HCT116 (cell line): ENCODE results near the gene ALKBH1. TPM values are rescaled to one million over a fixed set of nuclear protein-coding genes. Genes with fewer than 3 reads are reported as not detected.

ENCODE experiments used
- ATAC-seq: fragments of 200-7000 bp; cut with Tn5 transposase; 2 replicates; pipeline ENCODE4 v1.9.1; 2020; ENCODE audit warnings: mild to moderate bottlenecking, moderate library complexity
- BruUV-seq: library from RNA; stranded (reverse); fragments of 400-500 nt; replicated peaks from 2 replicates; lab custom pipeline; 2021; lab: Mats Ljungman, UMichigan
- CTCF ChIA-PET: fragments of 300-600 bp; sonication (Branson Sonifier 250); formaldehyde crosslinking; loops from one replicate; lab custom pipeline; 2021; ENCODE audit warnings: antibody characterized with exemption; lab: Charles Lee
- POLR2A ChIA-PET: fragments of 300-600, 350-600 bp; sonication (Branson Sonifier 250); formaldehyde crosslinking; loops from one replicate; lab custom pipeline; 2021; ENCODE audit warnings: antibody characterized with exemption; lab: Charles Lee
- RAD21 ChIA-PET, 2 experiments: fragments of 300-600 bp; sonication (Branson Sonifier 250); formaldehyde crosslinking; loops; one replicate each; lab custom pipeline; 2023; ENCODE audit warnings: low total read pairs in 2 of 2; ENCODE audit not compliant: uncharacterized antibody in 2 of 2, unreplicated experiment in 2 of 2, low non-redundant PET in 1 of 2; lab: Charles Lee
- DNase-seq: peaks from one replicate; pipeline ENCODE4 v3.0.0-alpha.2; 2010; ENCODE audit warnings: low read depth, low spot score
- H2AFZ ChIP-seq: fragments of 200-600 bp; shearing (Covaris generic), sonication (generic); 2 replicates; pipeline ENCODE4 v1.6.1; 2017; ENCODE audit warnings: low read depth, mixed run types, mixed read lengths, antibody characterized with exemption, low read length; ENCODE audit not compliant: poor library complexity, severe bottlenecking
- H3K27ac ChIP-seq: 2 replicates; pipeline ENCODE4 v1.5.1; 2012; ENCODE audit warnings: low read depth, low read length
- H3K27me3 ChIP-seq: fragments of 200-600 bp; sonication (generic); 2 replicates; pipeline ENCODE4 v1.6.1; 2016; ENCODE audit warnings: mixed run types, low read length, mixed read lengths; ENCODE audit not compliant: insufficient read depth
- H3K36me3 ChIP-seq, 2 experiments: fragments of 200-500 bp in 1 of 2; fragments of 200-600 bp in 1 of 2; sonication (Bioruptor generic) in 1 of 2; sonication (generic) in 1 of 2; 2 replicates each; pipeline versions ENCODE4 v1.5.1 to v1.6.1; 2014 to 2016; ENCODE audit warnings: low read length in 2 of 2, inconsistent platforms in 1 of 2, mixed read lengths in 1 of 2, mixed run types in 1 of 2; ENCODE audit not compliant: insufficient read depth in 2 of 2, control insufficient read depth in 1 of 2
- H3K4me1 ChIP-seq, 2 experiments: fragments of 200-600 bp in 1 of 2; sonication (generic) in 1 of 2; 2 replicates each; pipeline versions ENCODE4 v1.5.1 to v1.6.1; 2012 to 2017; ENCODE audit warnings: low read length in 2 of 2, inconsistent platforms in 1 of 2, mild to moderate bottlenecking in 1 of 2, mixed read lengths in 1 of 2, mixed run types in 1 of 2, moderate library complexity in 1 of 2; ENCODE audit not compliant: insufficient read depth in 2 of 2, control insufficient read depth in 1 of 2
- H3K4me2 ChIP-seq: fragments of 200-600 bp; sonication (generic); 2 replicates; pipeline ENCODE4 v1.6.1; 2017; ENCODE audit warnings: mixed run types, low read length, mixed read lengths
- H3K4me3 ChIP-seq, 2 experiments: fragments of 200-600 bp in 1 of 2; sonication (generic) in 1 of 2; replicated peaks in 1 of 2; 2 replicates each; pipeline ENCODE4 v1.5.1; 2011 to 2016; ENCODE audit warnings: low read length in 2 of 2, control low read depth in 1 of 2, low read depth in 1 of 2, mild to moderate bottlenecking in 1 of 2, mixed read lengths in 1 of 2, mixed run types in 1 of 2
- H3K79me2 ChIP-seq: fragments of 200-600 bp; sonication (generic); 2 replicates; pipeline ENCODE4 v1.6.1; 2017; ENCODE audit warnings: mild to moderate bottlenecking, mixed run types, low read length, moderate library complexity, mixed read lengths; ENCODE audit not compliant: insufficient read depth
- H3K9ac ChIP-seq: fragments of 200-600 bp; sonication (generic); 2 replicates; pipeline ENCODE4 v1.6.1; 2016; ENCODE audit warnings: low read length, mixed read lengths
- H3K9me2 ChIP-seq: fragments of 200-600 bp; sonication (generic), shearing (Covaris generic); 2 replicates; pipeline ENCODE4 v1.6.1; 2017; ENCODE audit warnings: mixed run types, mild to moderate bottlenecking, moderate library complexity; ENCODE audit not compliant: insufficient read depth
- H3K9me3 ChIP-seq, 2 experiments: fragments of 200-500 bp in 1 of 2; fragments of 200-600 bp in 1 of 2; sonication (Bioruptor generic) in 1 of 2; sonication (generic) in 1 of 2; 2 replicates each; pipeline ENCODE4 v1.6.1; 2014 to 2017; ENCODE audit warnings: low read length in 2 of 2, mixed read lengths in 2 of 2, inconsistent platforms in 1 of 2, low read depth in 1 of 2, mild to moderate bottlenecking in 1 of 2, mixed run types in 1 of 2, moderate library complexity in 1 of 2; ENCODE audit not compliant: control insufficient read depth in 1 of 2, insufficient read depth in 1 of 2
- H4K20me1 ChIP-seq: fragments of 200-600 bp; sonication (generic), shearing (Covaris generic); 2 replicates; pipeline ENCODE4 v1.6.1; 2017; ENCODE audit warnings: mixed run types, mild to moderate bottlenecking, moderate library complexity; ENCODE audit not compliant: insufficient read depth
- ATF3 ChIP-seq: IDR thresholded peaks from 2 replicates; pipeline ENCODE4 v1.6.1; 2012
- CBX3 ChIP-seq: IDR thresholded peaks from 2 replicates; pipeline ENCODE4 v1.6.1; 2012; ENCODE audit warnings: low read depth
- EGR1 ChIP-seq: IDR thresholded peaks from 2 replicates; pipeline ENCODE4 v1.6.1; 2012; ENCODE audit warnings: low read depth
- ELF1 ChIP-seq: IDR thresholded peaks from 2 replicates; pipeline ENCODE4 v1.6.1; 2012; ENCODE audit warnings: low read depth, borderline replicate concordance
- EZH2 ChIP-seq: fragments of 200-600 bp; sonication (generic); IDR thresholded peaks from 2 replicates; pipeline ENCODE4 v1.6.1; 2017; ENCODE audit warnings: antibody characterized with exemption, mixed run types
- EZH2phosphoT487 ChIP-seq: fragments of 200-600 bp; IDR thresholded peaks from 2 replicates; pipeline ENCODE4 v1.6.1; 2018; ENCODE audit warnings: antibody characterized with exemption, borderline replicate concordance
- JUND ChIP-seq: IDR thresholded peaks from 2 replicates; pipeline ENCODE4 v1.6.1; 2012
- POLR2A ChIP-seq: IDR thresholded peaks from 2 replicates; pipeline ENCODE4 v1.7.0; 2011; ENCODE audit warnings: borderline replicate concordance; ENCODE audit not compliant: insufficient read depth, insufficient read length; ENCODE audit errors: extremely low read depth
- RAD21 ChIP-seq: IDR thresholded peaks from 2 replicates; pipeline ENCODE4 v1.6.1; 2012; ENCODE audit warnings: low read depth, mild to moderate bottlenecking
- SIN3A ChIP-seq: IDR thresholded peaks from 2 replicates; pipeline ENCODE4 v1.6.1; 2012; ENCODE audit warnings: low read depth
- SRF ChIP-seq: IDR thresholded peaks from 2 replicates; pipeline ENCODE4 v1.6.1; 2012; ENCODE audit warnings: low read depth
- ZFX ChIP-seq: fragments of 450-650 bp; IDR thresholded peaks from 2 replicates; pipeline ENCODE4 v1.6.1; 2017
- ZNF274 ChIP-seq: fragments of 200-500 bp; sonication (Bioruptor generic); IDR thresholded peaks from 2 replicates; pipeline ENCODE4 v1.6.1; 2014; ENCODE audit warnings: mild to moderate bottlenecking, low read depth, low read length, inconsistent platforms
- intact Hi-C: fragments of 100-400 bp; cut with micrococcal nuclease; formaldehyde crosslinking; loops from 2 replicates; pipeline ENCODE4 v1.10.0; 2022
- total RNA-seq: library from RNA; stranded (reverse); gene quantifications from one replicate; pipeline ENCODE4 v1.2.1, GENCODE V29; 2021; ENCODE audit not compliant: unreplicated experiment
- TF ChIP-seq, protein P1 (sequence below): IDR thresholded peaks from 2 replicates; pipeline ENCODE4 v1.6.1; 2011; ENCODE audit warnings: mild to moderate bottlenecking, low read length, moderate library complexity; ENCODE audit not compliant: insufficient replicate concordance; ENCODE audit errors: extremely low read depth
- TF ChIP-seq, protein P2 (sequence below): IDR thresholded peaks from 2 replicates; pipeline ENCODE4 v1.6.1; 2012; ENCODE audit warnings: low read depth
- TF ChIP-seq, protein P3 (sequence below): IDR thresholded peaks from 2 replicates; pipeline ENCODE4 v1.6.1; 2012

ALKBH1 gene
- total RNA-seq, 1 experiment from 2014 or later: 14.4 TPM

GRCh38 chr14:77642407-77642806 is 65.4 kb downstream of the ALKBH1 start:
- intact Hi-C loops: no loop called here
- RAD21 ChIA-PET: no interaction called here

More at GRCh38 chr14:77642407-77642806, 65.4 kb downstream of the ALKBH1 start:
- Histone ChIP-seq H3K4me3 (no peak overlapping the region), H3K36me3 (no peaks in the 10 kb centered on the region), H3K9me2 (no peaks in the 10 kb centered on the region), H3K4me1 (peaks cover 0 to 9% of the 10 kb centered on the region in 2 experiments; a peak in 3 of 4 replicates), H3K79me2 (no peaks in the 10 kb centered on the region), H3K27ac (no peak overlapping the region), H3K27me3 (no peaks in the 10 kb centered on the region), H3K9me3 (no peaks in the 10 kb centered on the region), H4K20me1 (no peaks in the 10 kb centered on the region), H3K9ac (no peak overlapping the region), H2AFZ (no peak overlapping the region), H3K4me2 (no peak overlapping the region)
- ATAC-seq: no peak
- ChIA-PET CTCF (no interaction called here), POLR2A (no interaction called here)
- no TSS peak for BruUV-seq
- DNase-seq: no peak
- TF ChIP-seq RAD21 (no peak), ELF1 (no peak), CBX3 (no peak), JUND (no peak), SRF (no peak), ZFX (no peak), ZNF274 (no peak), ATF3 (no peak), EZH2 (no peak), EGR1 (no peak), POLR2A (no peak), SIN3A (no peak), EZH2phosphoT487 (no peak)
- TF ChIP-seq, protein P1, sequence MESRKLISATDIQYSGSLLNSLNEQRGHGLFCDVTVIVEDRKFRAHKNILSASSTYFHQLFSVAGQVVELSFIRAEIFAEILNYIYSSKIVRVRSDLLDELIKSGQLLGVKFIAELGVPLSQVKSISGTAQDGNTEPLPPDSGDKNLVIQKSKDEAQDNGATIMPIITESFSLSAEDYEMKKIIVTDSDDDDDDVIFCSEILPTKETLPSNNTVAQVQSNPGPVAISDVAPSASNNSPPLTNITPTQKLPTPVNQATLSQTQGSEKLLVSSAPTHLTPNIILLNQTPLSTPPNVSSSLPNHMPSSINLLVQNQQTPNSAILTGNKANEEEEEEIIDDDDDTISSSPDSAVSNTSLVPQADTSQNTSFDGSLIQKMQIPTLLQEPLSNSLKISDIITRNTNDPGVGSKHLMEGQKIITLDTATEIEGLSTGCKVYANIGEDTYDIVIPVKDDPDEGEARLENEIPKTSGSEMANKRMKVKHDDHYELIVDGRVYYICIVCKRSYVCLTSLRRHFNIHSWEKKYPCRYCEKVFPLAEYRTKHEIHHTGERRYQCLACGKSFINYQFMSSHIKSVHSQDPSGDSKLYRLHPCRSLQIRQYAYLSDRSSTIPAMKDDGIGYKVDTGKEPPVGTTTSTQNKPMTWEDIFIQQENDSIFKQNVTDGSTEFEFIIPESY: no peak
- TF ChIP-seq, protein P2, sequence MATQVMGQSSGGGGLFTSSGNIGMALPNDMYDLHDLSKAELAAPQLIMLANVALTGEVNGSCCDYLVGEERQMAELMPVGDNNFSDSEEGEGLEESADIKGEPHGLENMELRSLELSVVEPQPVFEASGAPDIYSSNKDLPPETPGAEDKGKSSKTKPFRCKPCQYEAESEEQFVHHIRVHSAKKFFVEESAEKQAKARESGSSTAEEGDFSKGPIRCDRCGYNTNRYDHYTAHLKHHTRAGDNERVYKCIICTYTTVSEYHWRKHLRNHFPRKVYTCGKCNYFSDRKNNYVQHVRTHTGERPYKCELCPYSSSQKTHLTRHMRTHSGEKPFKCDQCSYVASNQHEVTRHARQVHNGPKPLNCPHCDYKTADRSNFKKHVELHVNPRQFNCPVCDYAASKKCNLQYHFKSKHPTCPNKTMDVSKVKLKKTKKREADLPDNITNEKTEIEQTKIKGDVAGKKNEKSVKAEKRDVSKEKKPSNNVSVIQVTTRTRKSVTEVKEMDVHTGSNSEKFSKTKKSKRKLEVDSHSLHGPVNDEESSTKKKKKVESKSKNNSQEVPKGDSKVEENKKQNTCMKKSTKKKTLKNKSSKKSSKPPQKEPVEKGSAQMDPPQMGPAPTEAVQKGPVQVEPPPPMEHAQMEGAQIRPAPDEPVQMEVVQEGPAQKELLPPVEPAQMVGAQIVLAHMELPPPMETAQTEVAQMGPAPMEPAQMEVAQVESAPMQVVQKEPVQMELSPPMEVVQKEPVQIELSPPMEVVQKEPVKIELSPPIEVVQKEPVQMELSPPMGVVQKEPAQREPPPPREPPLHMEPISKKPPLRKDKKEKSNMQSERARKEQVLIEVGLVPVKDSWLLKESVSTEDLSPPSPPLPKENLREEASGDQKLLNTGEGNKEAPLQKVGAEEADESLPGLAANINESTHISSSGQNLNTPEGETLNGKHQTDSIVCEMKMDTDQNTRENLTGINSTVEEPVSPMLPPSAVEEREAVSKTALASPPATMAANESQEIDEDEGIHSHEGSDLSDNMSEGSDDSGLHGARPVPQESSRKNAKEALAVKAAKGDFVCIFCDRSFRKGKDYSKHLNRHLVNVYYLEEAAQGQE: no peak
- TF ChIP-seq, protein P3, sequence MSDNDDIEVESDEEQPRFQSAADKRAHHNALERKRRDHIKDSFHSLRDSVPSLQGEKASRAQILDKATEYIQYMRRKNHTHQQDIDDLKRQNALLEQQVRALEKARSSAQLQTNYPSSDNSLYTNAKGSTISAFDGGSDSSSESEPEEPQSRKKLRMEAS: no peak
